Measurements from ENCODE around the gene CEP57L1. TPM values are rescaled to one million over a fixed set of nuclear protein-coding genes. Genes with fewer than 3 reads are reported as not detected.
A peak's percentile ranks its signal among the peaks of the same experiment; 100 is the strongest.

The CEP57L1 gene
- total RNA-seq, result 20.7 to 23.9 TPM (median 22.2 TPM) in 3 replicates

DNA sequence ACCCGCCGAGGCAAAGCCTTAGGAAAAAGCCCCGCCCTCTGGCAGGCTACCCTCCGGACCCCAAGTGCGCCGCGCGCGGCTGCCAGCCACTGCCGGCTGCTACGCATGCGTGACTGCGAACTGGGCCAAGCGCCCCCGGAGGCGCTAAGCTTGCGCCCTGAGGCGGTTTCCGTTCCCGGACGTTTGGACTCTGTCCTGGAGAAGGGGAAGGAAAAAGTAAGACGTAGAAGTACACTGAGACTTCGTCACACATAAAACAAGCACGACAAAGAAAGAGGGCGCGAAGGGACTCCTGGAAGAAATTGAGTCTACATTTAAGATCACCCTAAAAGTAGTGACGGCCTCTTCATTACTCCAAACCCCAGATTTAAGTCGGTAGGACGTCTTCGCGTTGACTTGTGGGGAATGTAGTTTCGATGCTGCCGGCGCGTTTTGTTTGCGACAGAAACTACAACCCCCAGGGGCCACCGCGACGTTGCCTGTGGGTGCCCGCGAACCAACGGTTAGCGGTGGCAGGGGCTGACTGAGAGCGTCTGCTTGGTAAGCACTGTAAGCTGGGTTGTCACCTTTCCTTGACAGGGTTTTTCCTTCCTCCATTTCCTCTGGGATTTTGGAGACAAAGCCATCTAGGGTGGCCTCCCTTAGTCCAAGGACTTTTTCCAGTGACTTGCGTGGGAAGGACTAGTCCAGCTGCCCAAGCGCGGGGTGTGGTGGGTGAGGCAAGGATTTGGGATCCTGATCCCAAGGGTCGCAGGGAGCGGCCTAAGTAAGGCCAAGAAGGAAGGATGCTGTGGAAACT lies at the start of gene CEP57L1:
TSS of gene CEP57L1 (plus strand) at position 472 of the 799 bp plus-strand sequence. CDS start 49,715 bp downstream, outside the sequence.
- H3K4me3 Mint-ChIP-seq, result peak within 1 kb of the TSS; percentile 92
- H3K27me3 Mint-ChIP-seq (ENCODE audit: low read depth), result no peaks in the 10 kb centered on the region
- H3K4me1 Mint-ChIP-seq, result peaks cover 42% of the 10 kb centered on the region
- H3K9me3 Mint-ChIP-seq, result no peaks in the 10 kb centered on the region
- peak; percentile 95 to 98 for DNase-seq (ENCODE audit: low spot score in 2 of 2, unreplicated experiment in 2 of 2)
- TF ChIP-seq, protein P1, sequence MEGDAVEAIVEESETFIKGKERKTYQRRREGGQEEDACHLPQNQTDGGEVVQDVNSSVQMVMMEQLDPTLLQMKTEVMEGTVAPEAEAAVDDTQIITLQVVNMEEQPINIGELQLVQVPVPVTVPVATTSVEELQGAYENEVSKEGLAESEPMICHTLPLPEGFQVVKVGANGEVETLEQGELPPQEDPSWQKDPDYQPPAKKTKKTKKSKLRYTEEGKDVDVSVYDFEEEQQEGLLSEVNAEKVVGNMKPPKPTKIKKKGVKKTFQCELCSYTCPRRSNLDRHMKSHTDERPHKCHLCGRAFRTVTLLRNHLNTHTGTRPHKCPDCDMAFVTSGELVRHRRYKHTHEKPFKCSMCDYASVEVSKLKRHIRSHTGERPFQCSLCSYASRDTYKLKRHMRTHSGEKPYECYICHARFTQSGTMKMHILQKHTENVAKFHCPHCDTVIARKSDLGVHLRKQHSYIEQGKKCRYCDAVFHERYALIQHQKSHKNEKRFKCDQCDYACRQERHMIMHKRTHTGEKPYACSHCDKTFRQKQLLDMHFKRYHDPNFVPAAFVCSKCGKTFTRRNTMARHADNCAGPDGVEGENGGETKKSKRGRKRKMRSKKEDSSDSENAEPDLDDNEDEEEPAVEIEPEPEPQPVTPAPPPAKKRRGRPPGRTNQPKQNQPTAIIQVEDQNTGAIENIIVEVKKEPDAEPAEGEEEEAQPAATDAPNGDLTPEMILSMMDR (IDR thresholded peaks at IDR 0.05; ENCODE audit: unreplicated experiment), result no peak
- peaks cover 9% of the 10 kb centered on the region for H3K36me3 Mint-ChIP-seq
- H3K27ac Mint-ChIP-seq, result peak within 1 kb of the TSS; percentile 99

DNA sequence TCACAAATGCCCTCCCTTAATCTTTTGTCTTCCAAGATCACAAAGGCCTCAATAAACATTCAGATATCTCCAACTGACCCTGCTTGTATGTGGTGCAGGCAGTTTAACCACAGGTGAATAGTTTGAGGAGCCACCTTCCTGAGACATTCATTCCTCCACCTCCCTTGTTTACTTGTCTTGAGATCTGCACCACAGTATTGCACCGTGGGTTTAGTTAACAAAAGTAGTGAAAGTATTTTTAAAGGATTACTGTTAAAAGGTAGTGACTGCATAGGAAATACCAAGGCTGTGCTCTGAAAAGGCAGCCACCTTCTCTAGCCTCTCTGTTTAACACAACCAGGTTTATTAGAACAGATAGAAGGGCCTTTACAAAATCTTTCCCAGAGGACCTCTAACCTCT lies 47.1 kb upstream of the CEP57L1 start:
- Mint-ChIP-seq H3K36me3 (peaks cover 24% of the 10 kb centered on the region), H3K27me3 (ENCODE audit: low read depth) (no peaks in the 10 kb centered on the region), H3K9me3 (peaks cover 24% of the 10 kb centered on the region), H3K27ac (no peak overlapping the region), H3K4me1 (peaks cover 18% of the 10 kb centered on the region), H3K4me3 (no peak overlapping the region)
- TF ChIP-seq, protein P1 (IDR thresholded peaks at IDR 0.05; ENCODE audit: unreplicated experiment), result no peak
- DNase-seq (ENCODE audit: low spot score in 2 of 2, unreplicated experiment in 2 of 2), result no peak

DNA sequence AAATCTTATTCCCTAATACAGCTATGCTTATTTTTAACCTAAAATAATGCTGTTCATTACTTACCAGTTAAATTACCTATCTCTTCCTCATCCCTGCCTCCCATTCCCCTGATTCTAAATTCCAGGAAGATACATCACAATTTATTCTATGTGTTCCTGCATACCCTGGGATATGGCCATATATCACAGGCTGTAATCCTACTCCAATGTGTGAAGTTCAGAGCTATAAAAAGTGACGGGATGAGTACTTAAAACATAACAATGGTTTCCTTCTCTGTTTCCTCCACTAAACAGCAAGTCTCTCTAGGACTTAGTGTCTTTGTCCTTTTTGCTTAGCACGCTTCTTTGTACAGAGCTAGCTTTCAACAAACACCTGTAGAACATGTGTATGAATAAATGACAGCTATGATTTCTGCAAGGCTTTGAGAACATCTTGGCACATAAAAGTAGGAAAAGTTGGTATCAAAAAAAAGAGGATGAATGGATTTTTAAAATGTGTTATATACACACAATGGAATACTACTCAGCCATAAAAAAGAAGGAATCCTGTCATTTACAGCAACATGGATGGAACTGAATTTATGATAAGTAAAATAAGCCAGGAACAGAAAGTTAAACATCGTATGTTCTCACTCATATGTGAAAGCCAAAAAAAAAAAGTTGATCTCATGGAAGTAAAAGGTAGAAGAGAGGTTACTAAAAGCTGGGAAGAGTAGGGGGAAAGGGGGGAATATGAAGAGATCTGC lies 46.5 kb upstream of the CEP57L1 start:
- DNase-seq (ENCODE audit: low spot score in 2 of 2, unreplicated experiment in 2 of 2), result no peak
- H3K9me3 Mint-ChIP-seq, result peaks cover 18% of the 10 kb centered on the region
- no peaks in the 10 kb centered on the region for H3K27me3 Mint-ChIP-seq (ENCODE audit: low read depth)
- H3K27ac Mint-ChIP-seq, result no peak overlapping the region
- TF ChIP-seq, protein P1 (IDR thresholded peaks at IDR 0.05; ENCODE audit: unreplicated experiment), result no peak
- peaks cover 24% of the 10 kb centered on the region for H3K4me1 Mint-ChIP-seq
- H3K36me3 Mint-ChIP-seq, result peaks cover 22% of the 10 kb centered on the region
- H3K4me3 Mint-ChIP-seq, result no peak overlapping the region

DNA sequence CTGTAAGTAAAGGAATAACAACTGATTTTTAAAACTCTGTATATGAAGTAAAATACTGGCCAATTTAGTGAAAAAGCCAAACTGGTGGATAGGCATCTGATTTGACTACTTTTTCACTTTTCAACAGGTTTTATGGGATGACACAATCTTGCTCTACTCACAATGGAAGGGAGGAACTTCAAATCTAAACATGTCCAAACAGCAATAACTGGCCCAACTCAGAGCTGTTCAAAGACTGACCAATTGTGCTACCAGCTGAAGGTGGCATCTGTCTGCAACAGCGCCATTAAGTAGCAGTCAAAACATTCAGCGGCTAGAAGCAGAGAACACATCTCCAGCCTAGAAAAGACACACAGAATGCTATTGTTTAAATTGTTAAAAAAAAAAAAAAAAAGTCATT lies 45.3 kb upstream of the CEP57L1 start:
- Mint-ChIP-seq H3K4me3 (no peak overlapping the region), H3K4me1 (peaks cover 27% of the 10 kb centered on the region), H3K27ac (peak overlapping the region; percentile 10), H3K27me3 (ENCODE audit: low read depth) (no peaks in the 10 kb centered on the region), H3K9me3 (peaks cover 16% of the 10 kb centered on the region), H3K36me3 (peaks cover 20% of the 10 kb centered on the region)
- TF ChIP-seq, protein P1 (IDR thresholded peaks at IDR 0.05; ENCODE audit: unreplicated experiment), result no peak
- DNase-seq (ENCODE audit: low spot score in 2 of 2, unreplicated experiment in 2 of 2), result no peak

DNA sequence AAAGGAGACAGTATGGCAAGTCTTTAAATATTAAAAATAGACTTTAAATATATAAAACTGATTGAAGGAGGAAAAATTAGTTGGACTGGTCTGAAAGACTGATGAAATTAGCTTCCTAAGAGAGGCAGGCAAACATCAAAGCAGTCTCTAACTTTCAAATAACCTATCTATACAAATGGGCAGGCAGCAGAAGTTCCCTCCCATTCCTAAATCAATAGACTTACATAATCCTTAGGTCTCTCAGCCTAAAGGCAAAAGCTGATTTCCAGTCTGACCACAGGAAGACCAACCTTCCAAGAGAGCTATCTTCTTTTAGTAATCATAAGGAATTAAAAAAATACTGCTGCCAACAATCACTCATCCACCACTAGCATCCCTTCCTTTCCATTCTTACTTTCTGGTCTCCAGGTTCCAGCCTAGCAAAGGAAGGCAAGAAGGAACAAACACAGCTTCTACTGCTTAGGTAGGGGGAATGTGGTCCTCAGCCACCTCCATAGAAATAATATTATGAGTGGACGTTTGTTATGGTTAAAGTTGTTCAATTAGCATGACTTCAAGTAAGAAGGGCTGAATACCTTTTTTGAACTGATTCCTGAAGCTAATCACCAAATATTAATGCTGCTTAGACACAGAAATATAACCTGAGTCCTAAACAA lies 44.7 kb upstream of the CEP57L1 start:
- Mint-ChIP-seq H3K4me3 (no peak overlapping the region), H3K27me3 (ENCODE audit: low read depth) (no peaks in the 10 kb centered on the region), H3K9me3 (peaks cover 10% of the 10 kb centered on the region), H3K36me3 (peaks cover 15% of the 10 kb centered on the region), H3K27ac (no peak overlapping the region), H3K4me1 (peaks cover 28% of the 10 kb centered on the region)
- no peak for DNase-seq (ENCODE audit: low spot score in 2 of 2, unreplicated experiment in 2 of 2)
- TF ChIP-seq, protein P1 (IDR thresholded peaks at IDR 0.05; ENCODE audit: unreplicated experiment), result no peak
